GM23338 (cell line): Measurements from ENCODE around the gene PUM1. TPM values are rescaled to one million over a fixed set of nuclear protein-coding genes. Genes with fewer than 3 reads are reported as not detected.

Source experiments
- ATAC-seq: fragments of 200-7000 bp; cut with Tn5 transposase; 3 replicates; pipeline ENCODE4 v1.9.1; 2020
- DNase-seq: peaks from one replicate; pipeline ENCODE4 v3.0.0-alpha.2; 2015; ENCODE audit warnings: low spot score
- H2AFZ ChIP-seq: fragments of 200-600 bp; sonication (generic); 2 replicates; pipeline ENCODE4 v1.8.0; 2016; ENCODE audit warnings: antibody characterized with exemption, mild to moderate bottlenecking, moderate library complexity
- H3F3A ChIP-seq: fragments of 200-600 bp; sonication (generic); replicated peaks from 2 replicates; pipeline ENCODE4 v1.8.0; 2017; ENCODE audit warnings: antibody characterized with exemption, mixed run types, low read depth
- H3K27ac ChIP-seq: fragments of 200-600 bp; sonication (generic); 2 replicates; pipeline ENCODE4 v1.6.1; 2016; ENCODE audit warnings: low read depth
- H3K27me3 ChIP-seq: fragments of 200-600 bp; sonication (generic); 2 replicates; pipeline ENCODE4 v1.8.0; 2016; ENCODE audit warnings: mild to moderate bottlenecking, mixed run types, moderate library complexity; ENCODE audit not compliant: insufficient read depth
- H3K36me3 ChIP-seq: fragments of 200-600 bp; sonication (generic); 2 replicates; pipeline ENCODE4 v1.8.0; 2016; ENCODE audit warnings: mild to moderate bottlenecking; ENCODE audit not compliant: insufficient read depth
- H3K4me1 ChIP-seq: fragments of 200-600 bp; sonication (generic); 2 replicates; pipeline ENCODE4 v1.8.0; 2016; ENCODE audit warnings: mild to moderate bottlenecking, moderate library complexity; ENCODE audit not compliant: insufficient read depth
- H3K4me2 ChIP-seq: fragments of 200-600 bp; sonication (generic); 2 replicates; pipeline ENCODE4 v1.7.1; 2017; ENCODE audit warnings: mixed run types
- H3K4me3 ChIP-seq: fragments of 200-600 bp; sonication (generic); 2 replicates; pipeline ENCODE4 v1.6.1; 2016; ENCODE audit warnings: mixed run types
- H3K79me2 ChIP-seq: fragments of 200-600 bp; sonication (generic); replicated peaks from 2 replicates; pipeline ENCODE4 v1.8.0; 2017; ENCODE audit warnings: mild to moderate bottlenecking; ENCODE audit not compliant: insufficient read depth
- H3K9me2 ChIP-seq: fragments of 200-600 bp; sonication (generic); 2 replicates; pipeline ENCODE4 v1.8.0; 2017; ENCODE audit not compliant: insufficient read depth
- H4K20me1 ChIP-seq: fragments of 200-600 bp; sonication (generic); replicated peaks from 2 replicates; pipeline ENCODE4 v1.8.0; 2017; ENCODE audit warnings: mild to moderate bottlenecking; ENCODE audit not compliant: insufficient read depth
- H3K27ac Mint-ChIP-seq: 2 replicates; pipeline ENCODE4 v1.8.0; 2020; ENCODE audit warnings: inconsistent platforms, mild to moderate bottlenecking, moderate library complexity, mixed read lengths
- H3K27me3 Mint-ChIP-seq: 3 replicates; pipeline ENCODE4 v1.8.0; 2022; ENCODE audit warnings: low read depth, mild to moderate bottlenecking, moderate library complexity, mixed read lengths, inconsistent platforms; ENCODE audit not compliant: insufficient read depth, poor library complexity
- H3K36me3 Mint-ChIP-seq: 3 replicates; pipeline ENCODE4 v1.8.0; 2021; ENCODE audit warnings: low read depth, mild to moderate bottlenecking, inconsistent platforms, moderate library complexity, mixed read lengths
- H3K4me1 Mint-ChIP-seq: 3 replicates; pipeline ENCODE4 v1.8.0; 2020; ENCODE audit warnings: mild to moderate bottlenecking, inconsistent platforms, mixed read lengths
- H3K4me3 Mint-ChIP-seq: 3 replicates; pipeline ENCODE4 v1.8.0; 2021; ENCODE audit warnings: moderate library complexity, mild to moderate bottlenecking, inconsistent platforms, mixed read lengths
- H3K9me3 Mint-ChIP-seq: 3 replicates; pipeline ENCODE4 v1.8.0; 2020; ENCODE audit warnings: moderate library complexity, mild to moderate bottlenecking, inconsistent platforms, mixed read lengths
- CREB1 ChIP-seq: fragments of 250-450 bp; sonication (Bioruptor Pico); IDR thresholded peaks from 2 replicates; pipeline ENCODE4 v1.5.0; 2020; ENCODE audit warnings: low read depth, mild to moderate bottlenecking, moderate library complexity
- CTCF ChIP-seq, 2 experiments: fragments of 200-600 bp in 1 of 2; sonication (generic) in 1 of 2; conservative IDR thresholded peaks; 2 replicates each; pipeline versions ENCODE4 v1.5.1 to v1.6.1; 2016 to 2017; ENCODE audit warnings: antibody characterized with exemption in 2 of 2, low read depth in 2 of 2, mild to moderate bottlenecking in 2 of 2, moderate library complexity in 1 of 2
- ETS1 ChIP-seq: IDR thresholded peaks from 2 replicates; pipeline ENCODE4 v1.6.1; 2016; ENCODE audit warnings: antibody characterized with exemption
- EZH2 ChIP-seq: fragments of 200-600 bp; sonication (generic); IDR thresholded peaks from one replicate; pipeline ENCODE4 v1.8.0; 2017; ENCODE audit warnings: antibody characterized with exemption, mild to moderate bottlenecking, low read depth; ENCODE audit not compliant: unreplicated experiment
- EZH2phosphoT487 ChIP-seq: fragments of 200-600 bp; sonication (generic); IDR thresholded peaks from one replicate; pipeline ENCODE4 v1.8.1; 2018; ENCODE audit warnings: antibody characterized with exemption; ENCODE audit not compliant: unreplicated experiment
- JUNB ChIP-seq: IDR thresholded peaks from one replicate; pipeline ENCODE4 v1.6.1; 2016; ENCODE audit warnings: antibody characterized with exemption; ENCODE audit not compliant: unreplicated experiment
- NANOG ChIP-seq: IDR thresholded peaks from 2 replicates; pipeline ENCODE4 v1.6.1; 2016; ENCODE audit warnings: antibody characterized with exemption, borderline replicate concordance
- STAT1 ChIP-seq: IDR thresholded peaks from one replicate; pipeline ENCODE4 v1.6.1; 2016; ENCODE audit warnings: antibody characterized with exemption; ENCODE audit not compliant: unreplicated experiment
- ZNF114 ChIP-seq: fragments of 250-450 bp; sonication (Bioruptor Pico); IDR thresholded peaks from 2 replicates; pipeline ENCODE4 v1.5.0; 2020; ENCODE audit warnings: mild to moderate bottlenecking, moderate library complexity
- ZNF331 ChIP-seq: fragments of 250-450 bp; sonication (Bioruptor Pico); IDR thresholded peaks from 2 replicates; pipeline ENCODE4 v1.5.0; 2020; ENCODE audit warnings: low read depth, mild to moderate bottlenecking, moderate library complexity
- ZNF462 ChIP-seq: fragments of 250-450 bp; sonication (Bioruptor Pico); IDR thresholded peaks from 2 replicates; pipeline ENCODE4 v1.5.0; 2020; ENCODE audit warnings: mild to moderate bottlenecking, moderate library complexity
- polyA plus RNA-seq: library from polyadenylated mRNA; unstranded; fragments of >200 nt; fragmentation: Nextera tagmentation; extraction: Ambion mirVana; gene quantifications from 2 replicates; pipeline ENCODE4 v1.2.1, GENCODE V29; 2016
- total RNA-seq: library from RNA; depleted of rRNA; stranded (reverse); fragments of >200 nt; shearing (Covaris generic); gene quantifications from 2 replicates; pipeline ENCODE4 v1.2.3, GENCODE V29; 2014
- TF ChIP-seq, protein P1 (sequence below): IDR thresholded peaks from one replicate; pipeline ENCODE4 v1.6.1; 2018; ENCODE audit warnings: antibody characterized with exemption; ENCODE audit not compliant: unreplicated experiment

The PUM1 gene
- total and polyA plus RNA-seq, 2 experiments from 2014 or later, result 44.4 to 117 TPM

GRCh38 chr1:31063631-31064030 lies 1.9 kb downstream of the PUM1 start:
- H4K20me1 ChIP-seq, result peaks cover 45% of the 10 kb centered on the region
- DNase-seq, result peak; percentile 30
- no peaks in the 10 kb centered on the region for H3K27me3 ChIP-seq
- 0 out of 2 replicates have a peak, but pooled peaks cover 8% of the 10 kb centered on the region for H3K36me3 ChIP-seq
- Mint-ChIP-seq H3K9me3 (no peaks in the 10 kb centered on the region), H3K36me3 (peaks cover 24% of the 10 kb centered on the region), H3K27me3 (peaks cover 9% of the 10 kb centered on the region), H3K4me3 (peak overlapping the region; percentile 97), H3K4me1 (peaks cover 18% of the 10 kb centered on the region), H3K27ac (peak overlapping the region; percentile 88)
- H3F3A ChIP-seq, result 0 out of 2 replicates have a peak, but pooled peaks cover 5% of the 10 kb centered on the region
- ATAC-seq, result no peak
- H3K4me1 ChIP-seq, result peaks cover 17% of the 10 kb centered on the region
- H3K27ac ChIP-seq, result no peak overlapping the region; the same call in 1 of the 2 replicates
- H2AFZ ChIP-seq, result no peak overlapping the region
- TF ChIP-seq NANOG, result no peak
- no peak for TF ChIP-seq EZH2
- no peak for TF ChIP-seq EZH2phosphoT487
- TF ChIP-seq ETS1, result no peak
- no peak for TF ChIP-seq ZNF462 (CRISPR knock-in tag)
- TF ChIP-seq, protein P1, sequence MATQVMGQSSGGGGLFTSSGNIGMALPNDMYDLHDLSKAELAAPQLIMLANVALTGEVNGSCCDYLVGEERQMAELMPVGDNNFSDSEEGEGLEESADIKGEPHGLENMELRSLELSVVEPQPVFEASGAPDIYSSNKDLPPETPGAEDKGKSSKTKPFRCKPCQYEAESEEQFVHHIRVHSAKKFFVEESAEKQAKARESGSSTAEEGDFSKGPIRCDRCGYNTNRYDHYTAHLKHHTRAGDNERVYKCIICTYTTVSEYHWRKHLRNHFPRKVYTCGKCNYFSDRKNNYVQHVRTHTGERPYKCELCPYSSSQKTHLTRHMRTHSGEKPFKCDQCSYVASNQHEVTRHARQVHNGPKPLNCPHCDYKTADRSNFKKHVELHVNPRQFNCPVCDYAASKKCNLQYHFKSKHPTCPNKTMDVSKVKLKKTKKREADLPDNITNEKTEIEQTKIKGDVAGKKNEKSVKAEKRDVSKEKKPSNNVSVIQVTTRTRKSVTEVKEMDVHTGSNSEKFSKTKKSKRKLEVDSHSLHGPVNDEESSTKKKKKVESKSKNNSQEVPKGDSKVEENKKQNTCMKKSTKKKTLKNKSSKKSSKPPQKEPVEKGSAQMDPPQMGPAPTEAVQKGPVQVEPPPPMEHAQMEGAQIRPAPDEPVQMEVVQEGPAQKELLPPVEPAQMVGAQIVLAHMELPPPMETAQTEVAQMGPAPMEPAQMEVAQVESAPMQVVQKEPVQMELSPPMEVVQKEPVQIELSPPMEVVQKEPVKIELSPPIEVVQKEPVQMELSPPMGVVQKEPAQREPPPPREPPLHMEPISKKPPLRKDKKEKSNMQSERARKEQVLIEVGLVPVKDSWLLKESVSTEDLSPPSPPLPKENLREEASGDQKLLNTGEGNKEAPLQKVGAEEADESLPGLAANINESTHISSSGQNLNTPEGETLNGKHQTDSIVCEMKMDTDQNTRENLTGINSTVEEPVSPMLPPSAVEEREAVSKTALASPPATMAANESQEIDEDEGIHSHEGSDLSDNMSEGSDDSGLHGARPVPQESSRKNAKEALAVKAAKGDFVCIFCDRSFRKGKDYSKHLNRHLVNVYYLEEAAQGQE, result no peak
- TF ChIP-seq CREB1, result no peak
- TF ChIP-seq ZNF331, result no peak
- no peak for TF ChIP-seq ZNF114 (CRISPR knock-in tag)
- no peak for TF ChIP-seq STAT1
- TF ChIP-seq JUNB, result no peak
- no peak for TF ChIP-seq CTCF (conservative IDR thresholded peaks at IDR 0.05; ENCODE audit: low read depth in 2 of 2)
- no peaks in the 10 kb centered on the region for H3K9me2 ChIP-seq
- H3K4me3 ChIP-seq, result peak overlapping the region; percentile 96
- H3K4me2 ChIP-seq, result peak overlapping the region; percentile 74
- H3K79me2 ChIP-seq, result peaks cover 67% of the 10 kb centered on the region
